Ureter (tissue), 1 donor: ENCODE data around the gene SCCPDH. TPM values are rescaled to one million over a fixed set of nuclear protein-coding genes. Genes with fewer than 3 reads are reported as not detected.
A peak's percentile ranks its signal among the peaks of the same experiment; 100 is the strongest.
"Not testable (repeated sequence)": the region's sequence is repeated elsewhere in the genome, so short reads cannot be mapped to it uniquely, and the experiment has no call there.

ENCODE experiments used
- DNase-seq: peaks from one replicate; pipeline ENCODE4 v3.0.0-alpha.2; 2020; ENCODE audit warnings: low spot score
- total RNA-seq: library from RNA; stranded (reverse); gene quantifications from one replicate; pipeline ENCODE4 v1.2.4, GENCODE V29; 2023
- donor health status: DM: yes; HTN: yes; CAD: no.

The SCCPDH gene
- total RNA-seq, 1 donor from 2014 or later: 108 TPM

- DNase-seq: no peak
Measured at GRCh38 chr1:246705368-246705767, 18.8 kb upstream of the SCCPDH start.

GRCh38 chr1:246708166-246708565 lies 16.0 kb upstream of the SCCPDH start:
- no peak for DNase-seq

GRCh38 chr1:246709196-246709595 lies 15.0 kb upstream of the SCCPDH start:
- DNase-seq: no peak

GRCh38 chr1:246709835-246710234 lies 14.4 kb upstream of the SCCPDH start:
- DNase-seq: no peak

- no peak for DNase-seq
Measured at GRCh38 chr1:246711548-246712003, 12.6 kb upstream of the SCCPDH start.

GRCh38 chr1:246712428-246712827 lies 11.8 kb upstream of the SCCPDH start:
- DNase-seq: not testable (repeated sequence)

GRCh38 chr1:246719361-246719760 lies 4.8 kb upstream of the SCCPDH start:
- DNase-seq: not testable (repeated sequence)

- not testable (repeated sequence) for DNase-seq
Measured at GRCh38 chr1:246720814-246721213, 3.4 kb upstream of the SCCPDH start.

- no peak for DNase-seq
Measured at GRCh38 chr1:246722720-246723119, 1.5 kb upstream of the SCCPDH start.

GRCh38 chr1:246724731-246725095 lies 504 bp downstream of the SCCPDH start:
- no peak for DNase-seq

- no peak for DNase-seq
Measured at GRCh38 chr1:246725191-246725590, 982 bp downstream of the SCCPDH start.

- DNase-seq: no peak
Measured at GRCh38 chr1:246726255-246726679, 2.1 kb downstream of the SCCPDH start.

- no peak for DNase-seq
Measured at GRCh38 chr1:246726881-246727280, 2.7 kb downstream of the SCCPDH start.

GRCh38 chr1:246727594-246727993 lies 3.4 kb downstream of the SCCPDH start:
- DNase-seq: no peak

- no peak for DNase-seq
Measured at GRCh38 chr1:246728311-246728710, 4.1 kb downstream of the SCCPDH start.

- not testable (repeated sequence) for DNase-seq
Measured at GRCh38 chr1:246729040-246729439, 4.8 kb downstream of the SCCPDH start.

- DNase-seq: no peak
Measured at GRCh38 chr1:246730839-246731238, 6.6 kb downstream of the SCCPDH start.

GRCh38 chr1:246731873-246732272 lies 7.7 kb downstream of the SCCPDH start:
- not testable (repeated sequence) for DNase-seq

- DNase-seq: no peak
Measured at GRCh38 chr1:246733704-246734103, 9.5 kb downstream of the SCCPDH start.

GRCh38 chr1:246734866-246735265 lies 10.7 kb downstream of the SCCPDH start:
- no peak for DNase-seq

GRCh38 chr1:246735735-246736134 lies 11.5 kb downstream of the SCCPDH start:
- no peak for DNase-seq

- no peak for DNase-seq
Measured at GRCh38 chr1:246742396-246742795, 18.2 kb downstream of the SCCPDH start.

- DNase-seq: not testable (repeated sequence)
Measured at GRCh38 chr1:246746155-246746554, 21.9 kb downstream of the SCCPDH start.

GRCh38 chr1:246748006-246748405 lies 23.8 kb downstream of the SCCPDH start:
- DNase-seq: no peak

GRCh38 chr1:246748867-246749266 lies 24.7 kb downstream of the SCCPDH start:
- DNase-seq: peak; percentile 54
